CD8-positive, alpha-beta memory T cell (primary cell): ENCODE results near the gene EVL. TPM values are rescaled to one million over a fixed set of nuclear protein-coding genes. Genes with fewer than 3 reads are reported as not detected.

Experiments used
- CTCF ChIA-PET: fragments of 350-600 bp; sonication (Branson Sonifier 250); formaldehyde crosslinking; loops from one replicate; lab custom pipeline; 2021; ENCODE audit warnings: antibody characterized with exemption; lab: Charles Lee
- POLR2A ChIA-PET: fragments of 350-600 bp; sonication (Branson Sonifier 250); formaldehyde crosslinking; loops from one replicate; lab custom pipeline; 2021; ENCODE audit warnings: antibody characterized with exemption; lab: Charles Lee
- DNase-seq, 5 donors: peaks; one replicate each; pipeline versions ENCODE4 v3.0.0 to v3.0.0-alpha.2; 2020 to 2022; ENCODE audit warnings: mixed read lengths in 1 of 5
- H3K27ac ChIP-seq: one replicate; pipeline ENCODE4 v1.7.0; 2013; ENCODE audit warnings: low read depth, mild to moderate bottlenecking, low read length, moderate library complexity
- H3K27me3 ChIP-seq: 2 replicates; pipeline ENCODE4 v1.7.0; 2013; ENCODE audit warnings: low read length, mild to moderate bottlenecking; ENCODE audit not compliant: insufficient read depth, poor library complexity, severe bottlenecking
- H3K36me3 ChIP-seq: 2 replicates; pipeline ENCODE4 v1.7.0; 2013; ENCODE audit warnings: mild to moderate bottlenecking, low read length, moderate library complexity; ENCODE audit not compliant: insufficient read depth
- H3K4me1 ChIP-seq: 2 replicates; pipeline ENCODE4 v1.7.0; 2013; ENCODE audit warnings: mild to moderate bottlenecking, low read length, moderate library complexity; ENCODE audit not compliant: insufficient read depth
- H3K4me3 ChIP-seq: 2 replicates; pipeline ENCODE4 v1.7.0; 2013; ENCODE audit warnings: mild to moderate bottlenecking, low read length
- H3K9me3 ChIP-seq: 2 replicates; pipeline ENCODE4 v1.7.0; 2013; ENCODE audit warnings: mild to moderate bottlenecking, low read length
- H3K27ac Mint-ChIP-seq, 8 donors: one replicate each; pipeline ENCODE4 v1.8.0; 2020 to 2021; ENCODE audit warnings: mixed read lengths in 8 of 8, mild to moderate bottlenecking in 6 of 8, inconsistent platforms in 3 of 8, moderate library complexity in 3 of 8
- H3K27me3 Mint-ChIP-seq, 2 donors: one replicate each; pipeline ENCODE4 v1.8.0; 2020 to 2021; ENCODE audit warnings: mixed read lengths in 2 of 2, mild to moderate bottlenecking in 1 of 2, moderate library complexity in 1 of 2
- H3K36me3 Mint-ChIP-seq, 3 donors: one replicate each; pipeline ENCODE4 v1.8.0; 2020 to 2021; ENCODE audit warnings: mixed read lengths in 3 of 3, inconsistent platforms in 1 of 3, mild to moderate bottlenecking in 1 of 3
- H3K4me1 Mint-ChIP-seq, 3 donors: one replicate each; pipeline ENCODE4 v1.8.0; 2020 to 2021; ENCODE audit warnings: mixed read lengths in 3 of 3, inconsistent platforms in 1 of 3, mild to moderate bottlenecking in 1 of 3
- H3K4me3 Mint-ChIP-seq, 7 donors: one replicate each; pipeline ENCODE4 v1.8.0; 2020 to 2021; ENCODE audit warnings: mixed read lengths in 7 of 7, mild to moderate bottlenecking in 6 of 7, moderate library complexity in 4 of 7, inconsistent platforms in 2 of 7
- H3K9me3 Mint-ChIP-seq, 5 donors: one replicate each; pipeline ENCODE4 v1.8.0; 2020 to 2022; ENCODE audit warnings: mixed read lengths in 5 of 5, mild to moderate bottlenecking in 3 of 5, moderate library complexity in 2 of 5, inconsistent platforms in 1 of 5
- polyA plus RNA-seq: library from polyadenylated mRNA; unstranded; fragments of 300-500 nt; fragmentation: Illumina TruSeq; gene quantifications from one replicate; pipeline ENCODE4 v1.2.3, GENCODE V29; 2021
- total RNA-seq, 2 experiments: library from RNA; stranded (reverse); gene quantifications; one replicate each; pipeline ENCODE4 v1.2.3, GENCODE V29; 2021

EVL gene
- total and polyA plus RNA-seq, 3 experiments from 2014 or later, result 129 to 228 (median 218) TPM

DNA sequence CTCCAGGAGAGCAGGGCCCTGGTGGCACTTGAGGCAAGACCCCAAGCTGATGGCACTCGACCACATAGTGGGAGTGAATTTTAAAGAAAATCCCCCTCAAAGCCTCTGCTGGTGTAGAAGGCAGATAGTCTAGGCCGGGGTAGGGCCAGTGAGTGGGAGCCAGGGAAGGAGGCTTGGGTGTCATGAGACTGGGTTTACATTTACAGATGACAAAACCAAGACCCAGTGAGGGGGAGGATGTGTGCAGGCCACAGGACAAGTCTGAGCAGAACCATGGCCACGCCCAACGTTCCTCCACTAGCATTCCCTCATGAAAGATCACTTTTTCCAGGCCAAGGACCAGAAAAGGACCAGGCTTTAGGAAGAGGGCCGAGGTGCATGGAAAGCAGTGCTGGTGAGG is 42.0 kb downstream of the EVL start:
- H3K36me3 ChIP-seq, result peaks cover 60% of the 10 kb centered on the region
- peak overlapping the region; percentile 3 for H3K27ac ChIP-seq
- Mint-ChIP-seq H3K27ac (peak overlapping the region; percentile 86 to 97 (median 94)), H3K36me3 (peaks cover 4 to 95% (median 24%) of the 10 kb centered on the region in 3 donors), H3K27me3 (peaks cover 0 to 6% of the 10 kb centered on the region in 2 donors), H3K4me3 (peak overlapping the region in 6 of 7 donors; percentile 56 to 81 (median 73)), H3K9me3 (no peaks in the 10 kb centered on the region), H3K4me1 (peaks cover 73 to 89% (median 77%) of the 10 kb centered on the region in 3 donors)
- ChIA-PET POLR2A (interaction anchor here (0.6 to 10.8 kb wide), 6 partner anchors 14 to 58 kb away, joined by 3 to 106 read pairs (median 5); partner anchors contain the start of gene EVL), CTCF (interaction anchor here (1.0 to 58.3 kb wide), 11 partner anchors 8 to 135 kb away, joined by 3 to 1568 read pairs (median 10); partner anchors contain the start of gene EVL)
- no peaks in the 10 kb centered on the region for H3K9me3 ChIP-seq
- H3K4me3 ChIP-seq, result no peak overlapping the region
- DNase-seq, result peak in 2 of 5 donors; percentile 37 to 43
- H3K4me1 ChIP-seq, result peaks cover 71% of the 10 kb centered on the region
- no peaks in the 10 kb centered on the region for H3K27me3 ChIP-seq

DNA sequence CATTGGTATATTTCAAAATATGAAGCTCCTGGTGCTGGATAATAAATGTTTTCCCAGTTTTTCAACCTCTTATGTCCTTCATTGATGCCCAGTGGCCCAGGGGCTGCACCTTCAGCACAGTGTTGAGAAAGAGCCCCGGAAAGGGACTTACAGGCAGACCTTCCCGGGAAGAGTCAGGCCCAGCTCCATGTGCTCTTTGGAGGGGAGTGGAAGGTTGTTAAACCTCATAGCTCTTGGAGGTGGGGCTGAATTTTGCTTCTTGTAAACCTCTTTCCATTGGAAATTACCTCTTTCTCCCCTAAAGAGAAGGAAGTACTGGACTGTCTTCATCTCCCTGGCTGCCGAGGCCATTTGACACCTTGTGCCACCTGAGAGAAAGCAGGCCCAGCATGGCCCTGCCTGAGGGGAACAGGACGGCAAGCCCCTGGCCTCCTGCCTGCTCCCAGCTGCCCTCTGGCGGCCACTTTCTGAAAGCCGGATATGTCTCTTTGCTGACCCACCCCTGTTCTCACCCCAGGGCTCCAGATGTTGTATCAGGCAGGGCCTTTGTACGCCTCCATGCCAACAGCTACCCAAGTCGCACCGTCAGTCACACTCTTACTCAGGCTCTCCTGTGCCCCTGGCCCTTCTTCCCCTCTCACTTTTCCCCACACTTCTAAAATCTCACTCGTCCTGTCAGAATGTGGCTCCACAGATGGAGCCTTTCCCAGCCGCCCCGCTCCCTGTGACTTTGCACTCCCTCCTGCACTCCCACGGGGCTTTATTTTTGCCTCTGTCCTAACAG is 43.0 kb downstream of the EVL start:
- peaks cover 70% of the 10 kb centered on the region for H3K36me3 ChIP-seq
- Mint-ChIP-seq H3K9me3 (no peaks in the 10 kb centered on the region), H3K4me1 (peaks cover 75 to 89% (median 77%) of the 10 kb centered on the region in 3 donors), H3K27ac (peak overlapping the region; percentile 86 to 97 (median 96)), H3K27me3 (peaks cover 0 to 6% of the 10 kb centered on the region in 2 donors), H3K4me3 (peak overlapping the region; percentile 14 to 82 (median 58)), H3K36me3 (peaks cover 0 to 95% (median 26%) of the 10 kb centered on the region in 3 donors)
- H3K4me1 ChIP-seq, result peaks cover 63% of the 10 kb centered on the region
- no peak overlapping the region for H3K4me3 ChIP-seq
- CTCF ChIA-PET, result interaction anchor here (0.8 to 58.3 kb wide), 18 partner anchors 9 to 134 kb away, joined by 3 to 1568 read pairs (median 4); partner anchors contain the start of gene EVL
- POLR2A ChIA-PET, result interaction anchor here (0.6 to 10.8 kb wide), 6 partner anchors 13 to 59 kb away, joined by 3 to 106 read pairs (median 5); partner anchors contain the start of gene EVL
- H3K27ac ChIP-seq, result peak overlapping the region; percentile 10
- no peaks in the 10 kb centered on the region for H3K9me3 ChIP-seq
- no peaks in the 10 kb centered on the region for H3K27me3 ChIP-seq
- DNase-seq, result peak; percentile 75 to 90 (median 84)

DNA sequence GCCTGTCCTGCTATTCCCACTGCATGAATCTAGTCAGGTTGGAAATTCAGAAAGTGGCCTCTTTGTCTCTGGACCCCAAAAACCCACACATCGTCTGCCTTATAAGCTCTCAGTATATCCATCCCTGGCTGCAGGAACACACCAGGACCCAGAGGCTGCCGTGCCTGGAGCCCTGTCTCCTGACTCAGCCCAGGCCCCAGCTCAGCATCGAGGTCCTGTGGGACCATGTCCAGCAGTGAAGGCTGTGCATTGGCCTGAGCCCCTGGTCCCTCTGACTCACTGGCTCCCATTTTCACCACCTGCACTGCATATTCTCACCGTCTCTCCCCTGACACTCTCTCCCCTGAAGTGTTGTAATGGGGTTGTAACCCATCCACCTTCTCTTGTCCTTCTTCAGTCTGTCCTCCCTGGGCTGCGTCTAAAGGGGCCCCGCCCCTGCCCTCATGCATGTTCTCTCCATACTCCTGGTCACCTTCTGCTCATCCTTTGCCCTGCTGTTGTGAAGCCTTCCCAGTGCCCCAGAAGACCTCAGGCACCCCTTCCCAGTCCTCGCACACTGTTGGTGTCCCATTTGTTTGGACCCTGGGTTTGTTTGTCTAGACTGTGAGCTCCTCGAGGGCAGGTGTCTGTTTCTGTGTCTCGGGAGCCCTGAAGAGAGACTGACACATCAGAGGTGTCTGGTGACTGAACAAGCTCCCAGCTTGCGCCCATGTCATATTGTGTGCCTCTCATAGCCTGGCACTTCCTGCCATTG is 43.8 kb downstream of the EVL start:
- Histone ChIP-seq H3K4me1 (peaks cover 62% of the 10 kb centered on the region), H3K36me3 (peaks cover 77% of the 10 kb centered on the region), H3K27ac (no peak overlapping the region), H3K9me3 (no peaks in the 10 kb centered on the region), H3K4me3 (no peak overlapping the region), H3K27me3 (no peaks in the 10 kb centered on the region)
- H3K9me3 Mint-ChIP-seq, result no peaks in the 10 kb centered on the region
- POLR2A ChIA-PET, result interaction anchor here (2.2 to 10.8 kb wide), 3 partner anchors 30 to 40 kb away, joined by 7 to 106 read pairs (median 15); partner anchors contain the start of gene EVL
- CTCF ChIA-PET, result interaction anchor here (1.0 to 58.3 kb wide), 15 partner anchors 9 to 127 kb away, joined by 3 to 1568 read pairs (median 5); partner anchors contain the start of gene EVL
- H3K36me3 Mint-ChIP-seq, result peaks cover 0 to 95% (median 23%) of the 10 kb centered on the region in 3 donors
- peak overlapping the region in 2 of 7 donors; percentile 58 to 65 for H3K4me3 Mint-ChIP-seq
- peak in 1 of 5 donors; percentile 35 for DNase-seq
- peaks cover 0 to 3% of the 10 kb centered on the region in 2 donors for H3K27me3 Mint-ChIP-seq
- peaks cover 72 to 89% (median 77%) of the 10 kb centered on the region in 3 donors for H3K4me1 Mint-ChIP-seq
- H3K27ac Mint-ChIP-seq, result peak overlapping the region; percentile 86 to 97 (median 96)

DNA sequence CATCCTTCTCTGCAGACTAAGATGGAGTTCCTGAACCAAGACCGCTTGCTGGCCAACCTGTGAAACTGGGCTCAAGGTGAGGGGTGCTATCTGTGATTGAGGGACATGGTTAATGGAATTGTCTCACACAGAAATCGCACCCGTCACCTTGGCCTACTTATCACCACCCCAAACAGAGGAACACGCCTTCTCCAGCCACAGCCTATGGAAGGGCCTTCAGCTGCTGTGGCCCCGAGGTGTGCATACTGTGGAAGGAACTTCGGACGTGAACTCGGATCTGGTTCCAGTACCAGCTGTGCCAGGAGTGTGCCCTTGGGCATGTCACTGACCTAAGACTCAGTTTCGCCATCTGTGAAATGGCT is 44.4 kb downstream of the EVL start:
- Mint-ChIP-seq H3K4me3 (peak overlapping the region in 1 of 7 donors; percentile 9), H3K27me3 (peaks cover 0 to 3% of the 10 kb centered on the region in 2 donors), H3K36me3 (peaks cover 0 to 93% (median 20%) of the 10 kb centered on the region in 3 donors), H3K9me3 (no peaks in the 10 kb centered on the region), H3K27ac (peak overlapping the region in 7 of 8 donors; percentile 9 to 97 (median 90)), H3K4me1 (peaks cover 66 to 83% (median 71%) of the 10 kb centered on the region in 3 donors)
- no peaks in the 10 kb centered on the region for H3K9me3 ChIP-seq
- peaks cover 78% of the 10 kb centered on the region for H3K36me3 ChIP-seq
- no peaks in the 10 kb centered on the region for H3K27me3 ChIP-seq
- peak in 1 of 5 donors; percentile 39 for DNase-seq
- H3K4me3 ChIP-seq, result no peak overlapping the region
- ChIA-PET CTCF (interaction anchor here (2.0 to 58.3 kb wide), 4 partner anchors 8 to 83 kb away, joined by 5 to 1568 read pairs (median 12); partner anchors contain the start of gene EVL), POLR2A (interaction anchor here (0.7 to 10.8 kb wide), 2 partner anchors 20 to 41 kb away, joined by 5 to 106 read pairs; partner anchors contain the start of gene EVL)
- peaks cover 56% of the 10 kb centered on the region for H3K4me1 ChIP-seq
- H3K27ac ChIP-seq, result no peak overlapping the region

DNA sequence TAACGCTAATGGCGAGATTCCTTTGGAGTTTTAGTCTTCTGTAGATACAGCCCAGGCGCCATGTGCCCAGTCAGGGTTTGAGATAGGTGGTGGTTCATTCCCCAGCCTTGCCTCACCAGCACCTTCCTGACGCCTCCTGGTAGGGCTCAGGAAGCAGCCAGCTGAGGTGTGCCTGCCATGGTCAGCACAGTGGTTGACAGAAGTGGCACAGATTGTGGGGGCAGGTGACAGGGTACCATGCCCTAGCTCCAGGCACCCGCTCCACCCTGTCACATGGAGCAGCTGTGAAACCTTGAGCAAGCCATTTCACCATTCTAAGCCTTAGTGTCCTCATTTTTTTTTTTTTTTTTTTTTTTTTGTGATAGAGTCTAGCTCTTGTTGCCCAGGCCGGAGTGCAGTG is 45.6 kb downstream of the EVL start:
- peaks cover 0 to 3% of the 10 kb centered on the region in 2 donors for H3K27me3 Mint-ChIP-seq
- H3K9me3 Mint-ChIP-seq, result no peaks in the 10 kb centered on the region
- ChIA-PET POLR2A (interaction anchor here (0.6 to 10.8 kb wide), 3 partner anchors 34 to 42 kb away, joined by 3 to 106 read pairs (median 5); partner anchors contain the start of gene EVL), CTCF (interaction anchor here (58.3 kb wide), 1 partner anchor 38 kb away, joined by 1568 read pairs; the partner anchor contains the start of gene EVL)
- peak overlapping the region in 1 of 8 donors; percentile 47 for H3K27ac Mint-ChIP-seq
- H3K4me1 Mint-ChIP-seq, result peaks cover 59 to 80% (median 62%) of the 10 kb centered on the region in 3 donors
- peak in 1 of 5 donors; percentile 39 for DNase-seq
- H3K36me3 Mint-ChIP-seq, result peaks cover 0 to 96% (median 20%) of the 10 kb centered on the region in 3 donors
- Histone ChIP-seq H3K27me3 (no peaks in the 10 kb centered on the region), H3K9me3 (no peaks in the 10 kb centered on the region), H3K4me3 (no peak overlapping the region), H3K4me1 (peaks cover 44% of the 10 kb centered on the region), H3K36me3 (peaks cover 88% of the 10 kb centered on the region), H3K27ac (no peak overlapping the region)
- no peak overlapping the region for H3K4me3 Mint-ChIP-seq

DNA sequence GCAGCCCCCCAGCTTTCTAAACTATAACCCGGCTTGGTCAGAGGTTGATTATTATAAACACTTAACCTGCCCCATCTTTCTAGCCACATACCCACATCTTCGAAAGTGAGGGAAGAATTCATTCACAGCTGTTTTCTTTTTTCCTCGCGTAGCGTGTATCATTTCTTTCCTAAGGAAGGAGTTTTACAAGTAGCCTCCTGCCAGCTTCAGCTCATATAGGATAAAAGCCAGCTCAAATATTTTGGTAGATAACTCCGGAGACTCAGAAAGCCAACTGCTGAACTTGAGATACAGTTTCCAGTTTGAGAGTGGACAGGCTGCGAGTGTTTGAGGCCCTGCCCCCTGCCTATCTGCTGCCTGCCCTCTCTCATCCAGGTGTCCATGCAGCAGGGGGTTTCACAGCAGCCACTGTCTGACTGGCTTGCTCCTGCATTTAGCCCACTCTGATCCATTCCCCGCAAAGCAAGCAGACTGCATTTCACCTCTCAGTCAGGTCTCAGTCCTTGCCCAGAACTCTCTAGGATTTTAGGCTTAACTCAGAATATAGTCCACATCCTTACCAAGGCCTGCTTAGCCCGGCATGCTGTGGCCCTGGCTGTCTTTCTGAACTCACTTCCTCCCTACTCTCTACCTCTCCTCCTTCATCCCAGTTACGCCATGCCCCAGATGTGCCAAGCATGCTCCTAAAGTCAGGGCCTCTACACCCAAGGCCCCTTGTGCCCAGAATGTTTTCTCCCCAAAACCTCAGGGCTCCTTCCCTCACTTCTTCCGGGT is 46.9 kb downstream of the EVL start:
- Mint-ChIP-seq H3K36me3 (peaks cover 0 to 96% (median 20%) of the 10 kb centered on the region in 3 donors), H3K27ac (peak overlapping the region in 7 of 8 donors; percentile 29 to 94 (median 76)), H3K27me3 (peaks cover 0 to 3% of the 10 kb centered on the region in 2 donors), H3K9me3 (no peaks in the 10 kb centered on the region), H3K4me3 (no peak overlapping the region), H3K4me1 (peaks cover 51 to 76% (median 53%) of the 10 kb centered on the region in 3 donors)
- Histone ChIP-seq H3K4me3 (no peak overlapping the region), H3K27ac (no peak overlapping the region), H3K9me3 (no peaks in the 10 kb centered on the region), H3K36me3 (peaks cover 88% of the 10 kb centered on the region), H3K4me1 (peaks cover 31% of the 10 kb centered on the region), H3K27me3 (no peaks in the 10 kb centered on the region)
- DNase-seq, result peak in 1 of 5 donors; percentile 12
- CTCF ChIA-PET, result interaction anchor here (58.3 kb wide), 1 partner anchor 39 kb away, joined by 1568 read pairs; the partner anchor contains the start of gene EVL
- POLR2A ChIA-PET, result interaction anchor here (10.8 kb wide), 1 partner anchor 43 kb away, joined by 106 read pairs; the partner anchor contains the start of gene EVL
